Liver (tissue), 3 donors: ENCODE data around the gene DMPK.

Experiments
- FOXA1 ChIP-seq: IDR thresholded peaks from 2 replicates; pipeline ENCODE4 v1.6.1; 2016; ENCODE audit warnings: antibody characterized with exemption
- GABPA ChIP-seq, 2 donors: IDR thresholded peaks in 1 of 2; conservative IDR thresholded peaks in 1 of 2; 2 replicates each; pipeline ENCODE4 v1.6.1; 2016; ENCODE audit warnings: antibody characterized with exemption in 2 of 2, mild to moderate bottlenecking in 1 of 2, moderate library complexity in 1 of 2
- HNF4G ChIP-seq: IDR thresholded peaks from 2 replicates; pipeline ENCODE4 v1.6.1; 2016; ENCODE audit warnings: antibody characterized with exemption
- JUND ChIP-seq, 2 donors: IDR thresholded peaks; 2 replicates each; pipeline ENCODE4 v1.6.1; 2016; ENCODE audit warnings: antibody characterized with exemption in 2 of 2
- YY1 ChIP-seq: IDR thresholded peaks from 2 replicates; pipeline ENCODE4 v1.6.1; 2016; ENCODE audit warnings: antibody characterized with exemption, mild to moderate bottlenecking
- TF ChIP-seq, protein P1 (sequence below): fragments of 150-350 bp; IDR thresholded peaks from 2 replicates; pipeline ENCODE4 v1.5.1; 2017; ENCODE audit warnings: improper control_type of control experiment, low read depth, low read length; ENCODE audit not compliant: missing input control
- TF ChIP-seq, protein P2 (sequence below): IDR thresholded peaks from 2 replicates; pipeline ENCODE4 v1.6.1; 2016; ENCODE audit warnings: antibody characterized with exemption
- TF ChIP-seq, protein P3 (sequence below): IDR thresholded peaks from 2 replicates; pipeline ENCODE4 v1.6.1; 2016; ENCODE audit warnings: antibody characterized with exemption
- donor health status: healthy.
- donor health status: healthy.

DNA sequence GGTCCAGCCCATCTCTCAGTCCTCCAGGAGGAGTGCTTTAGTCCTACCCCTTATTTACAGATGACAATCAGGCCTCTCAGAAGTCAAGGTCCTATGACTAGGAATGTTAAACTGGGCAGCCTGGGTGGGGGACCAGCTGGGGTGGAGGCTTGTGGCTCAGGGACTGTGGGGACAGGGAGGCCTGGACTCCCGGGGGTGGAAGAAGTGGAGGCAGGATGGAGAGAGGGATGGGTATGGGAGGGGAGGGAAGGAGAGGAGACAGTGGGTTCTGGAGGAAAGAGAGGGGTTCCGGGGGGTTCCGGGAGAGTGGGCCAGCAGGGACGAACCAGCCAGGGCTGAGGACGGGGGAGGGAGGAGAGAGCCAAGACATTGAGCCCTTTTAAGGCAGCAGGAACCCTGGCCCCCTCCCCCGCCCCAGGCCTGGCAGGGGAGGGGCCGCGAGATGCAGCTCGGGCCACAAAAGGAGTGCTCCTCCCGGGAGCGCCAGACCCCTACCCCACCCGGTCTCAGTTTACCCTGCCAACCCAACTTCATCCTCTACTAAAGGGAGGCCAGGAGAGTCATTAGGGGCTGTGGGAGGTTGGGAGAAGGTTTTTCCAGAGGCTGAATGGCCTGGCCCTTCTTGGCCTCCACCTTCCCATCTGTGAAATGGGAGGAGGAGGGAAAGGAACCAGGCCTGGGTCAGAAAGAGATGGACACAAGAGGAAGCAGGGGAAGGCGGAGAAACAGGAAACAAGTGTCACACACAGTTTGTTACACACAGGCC, 1.7 kb downstream of the DMPK start:
- TF ChIP-seq, protein P1, sequence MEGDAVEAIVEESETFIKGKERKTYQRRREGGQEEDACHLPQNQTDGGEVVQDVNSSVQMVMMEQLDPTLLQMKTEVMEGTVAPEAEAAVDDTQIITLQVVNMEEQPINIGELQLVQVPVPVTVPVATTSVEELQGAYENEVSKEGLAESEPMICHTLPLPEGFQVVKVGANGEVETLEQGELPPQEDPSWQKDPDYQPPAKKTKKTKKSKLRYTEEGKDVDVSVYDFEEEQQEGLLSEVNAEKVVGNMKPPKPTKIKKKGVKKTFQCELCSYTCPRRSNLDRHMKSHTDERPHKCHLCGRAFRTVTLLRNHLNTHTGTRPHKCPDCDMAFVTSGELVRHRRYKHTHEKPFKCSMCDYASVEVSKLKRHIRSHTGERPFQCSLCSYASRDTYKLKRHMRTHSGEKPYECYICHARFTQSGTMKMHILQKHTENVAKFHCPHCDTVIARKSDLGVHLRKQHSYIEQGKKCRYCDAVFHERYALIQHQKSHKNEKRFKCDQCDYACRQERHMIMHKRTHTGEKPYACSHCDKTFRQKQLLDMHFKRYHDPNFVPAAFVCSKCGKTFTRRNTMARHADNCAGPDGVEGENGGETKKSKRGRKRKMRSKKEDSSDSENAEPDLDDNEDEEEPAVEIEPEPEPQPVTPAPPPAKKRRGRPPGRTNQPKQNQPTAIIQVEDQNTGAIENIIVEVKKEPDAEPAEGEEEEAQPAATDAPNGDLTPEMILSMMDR = no peak
- TF ChIP-seq FOXA1 (no peak), GABPA (IDR thresholded peaks at IDR 0.05 in 1 of 2, conservative IDR thresholded peaks at IDR 0.05 in 1 of 2) (no peak), YY1 (no peak), JUND (IDR thresholded peaks at IDR 0.05) (no peak), HNF4G (no peak)
- TF ChIP-seq, protein P2, sequence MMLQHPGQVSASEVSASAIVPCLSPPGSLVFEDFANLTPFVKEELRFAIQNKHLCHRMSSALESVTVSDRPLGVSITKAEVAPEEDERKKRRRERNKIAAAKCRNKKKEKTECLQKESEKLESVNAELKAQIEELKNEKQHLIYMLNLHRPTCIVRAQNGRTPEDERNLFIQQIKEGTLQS = no peak
- TF ChIP-seq, protein P3, sequence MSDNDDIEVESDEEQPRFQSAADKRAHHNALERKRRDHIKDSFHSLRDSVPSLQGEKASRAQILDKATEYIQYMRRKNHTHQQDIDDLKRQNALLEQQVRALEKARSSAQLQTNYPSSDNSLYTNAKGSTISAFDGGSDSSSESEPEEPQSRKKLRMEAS = no peak
